GM18907 (cell line): ENCODE data around the gene TUBGCP6.

Source experiments
- ATAC-seq: cut with Tn5 transposase; IDR thresholded peaks from one replicate; pipeline ENCODE4 v1.9.1; 2021; ENCODE audit warnings: mild to moderate bottlenecking, moderate library complexity; ENCODE audit not compliant: unreplicated experiment

Gene TUBGCP6

GRCh38 chr22:50251477-50252081, 6.8 kb upstream of the TUBGCP6 start:
- peak; percentile 3 for ATAC-seq

GRCh38 chr22:50250555-50251476, 6.0 kb upstream of the TUBGCP6 start, which contains the start of gene HDAC10:
Gene HDAC10 (minus strand): TSS chr22:50251265. CDS start chr22:50251032, 233 bp downstream.
- peak; percentile 47 for ATAC-seq

GRCh38 chr22:50250249-50250554, 5.4 kb upstream of the TUBGCP6 start:
- ATAC-seq = no peak

- ATAC-seq = no peak
Observed at GRCh38 chr22:50249341-50250248, 4.8 kb upstream of the TUBGCP6 start.

- ATAC-seq = no peak
Observed at GRCh38 chr22:50248196-50249081, 3.6 kb upstream of the TUBGCP6 start.

GRCh38 chr22:50247748-50248147, 2.9 kb upstream of the TUBGCP6 start:
- ATAC-seq = no peak

GRCh38 chr22:50246242-50247175, 1.7 kb upstream of the TUBGCP6 start:
- no peak for ATAC-seq

- peak; percentile 5 for ATAC-seq
Observed at GRCh38 chr22:50245214-50246072, 620 bp upstream of the TUBGCP6 start.

GRCh38 chr22:50243685-50244419, 971 bp downstream of the TUBGCP6 start:
- ATAC-seq = peak; percentile 2

GRCh38 chr22:50242406-50242949, 2.3 kb downstream of the TUBGCP6 start:
- ATAC-seq = no peak

GRCh38 chr22:50238755-50239154, 6.1 kb downstream of the TUBGCP6 start:
- no peak for ATAC-seq

GRCh38 chr22:50236731-50237409, 8.0 kb downstream of the TUBGCP6 start:
- ATAC-seq = no peak

- no peak for ATAC-seq
Observed at GRCh38 chr22:50233223-50233622, 11.6 kb downstream of the TUBGCP6 start.

- no peak for ATAC-seq
Observed at GRCh38 chr22:50232481-50233151, 12.2 kb downstream of the TUBGCP6 start.

GRCh38 chr22:50229370-50229769, 15.5 kb downstream of the TUBGCP6 start:
- no peak for ATAC-seq

- ATAC-seq = no peak
Observed at GRCh38 chr22:50228366-50228765, 16.5 kb downstream of the TUBGCP6 start.
